BLaER1 (cell line): ENCODE measurements around the gene VMAC.
"Not testable (repeated sequence)": the region's sequence is repeated elsewhere in the genome, so short reads cannot be mapped to it uniquely, and the experiment has no call there.

ENCODE experiments used
- H3K27ac ChIP-seq: shearing (Covaris generic); formaldehyde crosslinking; 2 replicates; pipeline ENCODE4 v1.8.1; 2022
- H3K27me3 ChIP-seq: shearing (Covaris generic); formaldehyde crosslinking; 2 replicates; pipeline ENCODE4 v1.8.1; 2022
- H3K36me3 ChIP-seq: shearing (Covaris generic); formaldehyde crosslinking; 2 replicates; pipeline ENCODE4 v1.8.1; 2022
- H3K4me1 ChIP-seq: shearing (Covaris generic); formaldehyde crosslinking; 2 replicates; pipeline ENCODE4 v1.8.1; 2022
- H3K4me2 ChIP-seq: shearing (Covaris generic); formaldehyde crosslinking; 2 replicates; pipeline ENCODE4 v1.8.1; 2022
- H3K4me3 ChIP-seq: shearing (Covaris generic); formaldehyde crosslinking; 2 replicates; pipeline ENCODE4 v1.8.1; 2022
- H3K9ac ChIP-seq: shearing (Covaris generic); formaldehyde crosslinking; 2 replicates; pipeline ENCODE4 v1.8.1; 2022
- H3K9me3 ChIP-seq: shearing (Covaris generic); formaldehyde crosslinking; 2 replicates; pipeline ENCODE4 v1.8.1; 2022
- H4K20me1 ChIP-seq: shearing (Covaris generic); formaldehyde crosslinking; 2 replicates; pipeline ENCODE4 v1.8.1; 2022
- Cebpa-rat ChIP-seq: shearing (Covaris generic); IDR thresholded peaks from 2 replicates; pipeline ENCODE4 v1.8.1; 2022

Gene VMAC, protein sequence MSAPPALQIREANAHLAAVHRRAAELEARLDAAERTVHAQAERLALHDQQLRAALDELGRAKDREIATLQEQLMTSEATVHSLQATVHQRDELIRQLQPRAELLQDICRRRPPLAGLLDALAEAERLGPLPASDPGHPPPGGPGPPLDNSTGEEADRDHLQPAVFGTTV

DNA sequence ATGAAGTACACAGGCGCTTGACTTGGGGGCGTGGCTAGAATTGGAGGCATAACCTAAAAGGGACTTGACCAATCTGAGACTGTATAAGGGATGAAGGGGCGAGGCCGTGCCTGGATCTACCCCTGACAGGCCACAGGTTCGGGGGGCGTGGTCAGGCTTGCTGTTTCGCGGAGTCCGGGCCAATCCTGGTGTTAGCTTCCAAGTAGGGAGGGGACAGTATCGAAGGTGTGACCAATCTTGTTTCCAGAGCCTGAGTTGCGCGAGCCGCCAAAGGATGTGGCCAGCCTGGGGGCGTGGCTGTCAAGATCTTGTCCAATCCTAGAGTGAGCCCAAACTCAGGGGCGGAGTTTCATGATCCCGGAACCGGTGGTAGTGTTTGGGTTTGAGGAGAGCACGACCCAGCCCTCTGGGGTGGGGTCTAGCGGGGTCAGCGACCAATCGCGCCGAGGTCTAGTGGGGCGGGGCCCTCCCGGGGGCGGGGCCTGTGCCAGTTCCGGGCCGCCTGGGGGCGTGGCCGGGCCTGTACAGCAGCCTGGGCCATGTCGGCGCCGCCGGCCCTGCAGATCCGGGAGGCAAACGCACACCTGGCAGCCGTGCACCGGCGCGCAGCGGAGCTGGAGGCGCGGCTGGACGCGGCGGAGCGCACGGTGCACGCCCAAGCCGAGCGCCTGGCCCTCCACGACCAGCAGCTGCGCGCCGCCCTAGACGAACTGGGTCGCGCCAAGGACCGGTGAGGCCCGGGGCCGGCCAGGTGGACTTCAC lies at the start of gene VMAC:
Gene VMAC (plus strand): TSS at position 521 of the 762 bp plus-strand sequence. CDS start 19 bp downstream, at position 540.
- no peak for TF ChIP-seq Cebpa-rat
- Histone ChIP-seq H3K4me3 (peak within 1 kb of the TSS; percentile 88), H3K9me3 (no peaks in the 10 kb centered on the region), H3K9ac (peak within 1 kb of the TSS; percentile 98), H4K20me1 (peaks cover 35% of the 10 kb centered on the region), H3K36me3 (peaks cover 36% of the 10 kb centered on the region), H3K4me2 (peak within 1 kb of the TSS; percentile 95), H3K27me3 (no peaks in the 10 kb centered on the region), H3K27ac (peak within 1 kb of the TSS; percentile 96), H3K4me1 (peaks cover 28% of the 10 kb centered on the region)

DNA sequence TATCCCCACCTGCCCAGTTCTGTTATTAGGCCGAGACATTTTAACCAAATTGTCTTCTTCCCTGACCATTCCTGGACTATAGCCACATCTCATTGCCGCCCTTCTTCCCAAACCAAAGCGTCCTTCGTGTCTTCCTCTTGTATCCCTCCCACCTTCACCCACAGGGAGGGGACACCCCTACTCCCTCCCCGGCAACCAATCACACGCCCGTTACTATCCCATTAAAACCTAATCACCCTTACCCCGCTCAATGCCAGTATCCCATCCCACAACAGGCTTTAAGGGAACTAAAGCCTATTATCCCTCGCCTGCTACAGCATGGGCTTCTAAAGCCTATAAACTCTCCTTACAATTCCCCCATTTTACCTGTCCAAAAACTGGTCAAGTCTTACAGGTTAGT lies 49.5 kb upstream of the VMAC start:
- H3K27ac ChIP-seq, H4K20me1 ChIP-seq, H3K36me3 ChIP-seq, H3K4me2 ChIP-seq, H3K4me3 ChIP-seq, H3K27me3 ChIP-seq, H3K9ac ChIP-seq, H3K9me3 ChIP-seq: not testable (repeated sequence)
- H3K4me1 ChIP-seq = peaks cover 18% of the 10 kb centered on the region

DNA sequence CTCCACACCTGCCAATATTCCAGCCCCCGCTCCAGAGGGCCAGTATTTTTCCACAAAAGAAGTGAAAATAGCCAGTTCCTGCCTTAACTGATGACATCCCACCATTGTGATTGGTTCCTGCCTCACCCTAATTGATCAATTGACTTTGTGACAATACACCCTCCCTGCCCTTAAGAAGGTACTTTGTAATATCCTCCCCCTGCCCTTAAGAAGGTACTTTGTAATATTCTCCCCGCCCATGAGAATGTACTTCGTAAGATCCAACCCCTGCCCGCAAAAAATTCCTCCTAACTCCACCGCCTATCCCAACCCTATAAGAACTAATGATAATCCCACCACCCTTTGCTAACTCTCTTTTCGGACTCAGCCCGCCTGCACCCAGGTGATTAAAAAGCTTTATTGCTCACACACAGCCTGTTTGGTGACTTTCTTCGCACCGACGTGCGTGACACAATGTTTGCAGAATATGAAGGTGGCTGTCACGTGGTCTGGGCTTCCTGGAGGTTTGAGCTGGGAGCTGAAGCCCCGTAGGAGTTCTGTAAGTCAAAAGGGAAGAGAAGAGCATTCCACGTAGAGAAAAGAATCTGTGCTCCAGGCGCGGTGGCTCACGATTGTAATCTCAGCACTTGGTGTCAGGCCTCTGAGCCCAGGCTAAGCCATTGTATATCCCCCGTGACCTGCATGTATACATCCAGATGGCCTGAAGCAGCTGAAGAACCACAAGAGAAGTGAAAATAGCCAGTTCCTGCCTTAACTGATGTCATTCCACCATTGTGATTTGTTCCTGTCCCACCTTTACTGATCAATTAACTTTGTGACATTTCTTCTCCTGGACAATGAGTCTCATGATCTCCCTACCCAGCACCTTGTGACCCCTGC lies 47.2 kb upstream of the VMAC start:
- Histone ChIP-seq H3K4me2 (no peak overlapping the region), H4K20me1 (no peaks in the 10 kb centered on the region), H3K4me1 (peaks cover 6% of the 10 kb centered on the region; the same call in 1 of the 2 replicates), H3K27me3 (no peaks in the 10 kb centered on the region), H3K27ac (no peak overlapping the region), H3K36me3 (no peaks in the 10 kb centered on the region), H3K9me3 (no peaks in the 10 kb centered on the region), H3K4me3 (no peak overlapping the region), H3K9ac (no peak overlapping the region)
- TF ChIP-seq Cebpa-rat = no peak

DNA sequence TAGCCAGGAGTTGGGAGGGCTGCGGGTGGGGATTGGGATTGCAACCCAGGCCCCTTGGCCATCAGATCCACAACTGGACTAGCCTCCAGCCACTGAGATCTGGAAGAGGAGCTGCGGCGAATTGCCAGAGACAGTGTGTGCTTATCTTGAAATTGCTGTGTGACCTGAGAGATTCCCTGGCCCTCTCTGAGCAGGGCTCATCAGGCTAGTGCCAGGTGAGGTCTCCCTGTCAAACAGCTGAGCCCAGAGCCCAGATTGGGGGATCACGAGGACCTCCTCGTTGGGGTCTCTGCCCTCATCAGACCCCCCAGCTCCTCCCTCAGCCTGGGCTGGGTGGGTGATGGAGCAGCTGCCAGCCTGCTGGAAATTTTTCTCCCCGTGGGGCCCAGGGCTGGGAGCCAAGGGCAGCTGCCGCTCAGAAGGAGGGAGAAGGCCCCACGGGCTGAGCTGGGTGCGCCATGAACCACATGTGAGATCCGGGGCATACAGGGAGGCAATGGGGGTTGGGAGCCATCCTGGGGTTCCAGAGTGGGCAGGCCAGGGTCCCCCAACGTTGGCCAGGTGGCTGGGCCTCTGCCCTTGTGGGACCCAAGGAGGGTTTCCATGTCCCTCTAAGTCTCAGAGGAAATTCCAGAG lies 41.5 kb upstream of the VMAC start:
- Histone ChIP-seq H3K4me1 (peaks cover 8% of the 10 kb centered on the region), H3K9ac (no peak overlapping the region), H3K27me3 (no peaks in the 10 kb centered on the region), H3K36me3 (no peaks in the 10 kb centered on the region), H3K27ac (no peak overlapping the region), H3K4me3 (no peak overlapping the region), H3K4me2 (no peak overlapping the region), H4K20me1 (no peaks in the 10 kb centered on the region; the same call in 1 of the 2 replicates), H3K9me3 (no peaks in the 10 kb centered on the region)
- TF ChIP-seq Cebpa-rat = no peak

DNA sequence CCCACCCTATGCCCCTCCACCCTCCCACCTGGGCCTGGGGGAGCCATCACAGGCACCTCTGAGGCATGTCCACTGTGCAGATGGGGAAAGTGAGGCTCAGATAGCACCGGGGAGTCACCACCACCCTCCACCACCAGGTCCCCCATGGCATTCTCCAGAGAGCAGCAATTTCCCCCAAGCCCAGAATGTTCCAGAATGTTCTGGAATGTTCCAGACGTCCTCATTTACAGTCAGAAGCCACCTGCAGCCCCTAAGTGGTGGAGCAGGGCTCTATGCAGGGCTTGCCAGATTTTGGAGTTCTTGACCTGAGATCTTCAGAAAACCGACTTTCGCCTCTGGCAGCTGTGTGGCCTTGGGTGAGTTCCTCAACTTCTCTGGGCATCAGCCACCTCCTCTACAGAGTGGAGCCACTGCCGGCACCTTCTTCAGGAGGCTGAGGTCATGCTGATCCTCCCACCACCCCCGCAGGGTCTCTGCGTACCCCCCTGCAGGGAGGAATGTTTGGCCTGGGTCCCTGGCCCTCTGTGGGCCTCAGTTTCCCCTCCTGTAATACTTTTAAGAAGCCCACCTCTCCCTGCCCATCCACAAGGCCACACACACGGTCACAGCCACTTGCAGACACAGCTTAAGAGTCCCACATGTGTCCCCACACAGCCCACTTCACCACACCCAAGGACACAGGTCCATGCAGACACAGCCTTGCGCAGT lies 40.5 kb upstream of the VMAC start:
- no peaks in the 10 kb centered on the region for H3K27me3 ChIP-seq
- H3K4me1 ChIP-seq = peaks cover 8% of the 10 kb centered on the region
- H3K36me3 ChIP-seq = no peaks in the 10 kb centered on the region
- H4K20me1 ChIP-seq = no peaks in the 10 kb centered on the region; the same call in 1 of the 2 replicates
- no peak overlapping the region for H3K4me3 ChIP-seq
- H3K27ac ChIP-seq = no peak overlapping the region
- no peak overlapping the region for H3K4me2 ChIP-seq
- no peaks in the 10 kb centered on the region for H3K9me3 ChIP-seq
- no peak overlapping the region for H3K9ac ChIP-seq
- TF ChIP-seq Cebpa-rat = no peak

DNA sequence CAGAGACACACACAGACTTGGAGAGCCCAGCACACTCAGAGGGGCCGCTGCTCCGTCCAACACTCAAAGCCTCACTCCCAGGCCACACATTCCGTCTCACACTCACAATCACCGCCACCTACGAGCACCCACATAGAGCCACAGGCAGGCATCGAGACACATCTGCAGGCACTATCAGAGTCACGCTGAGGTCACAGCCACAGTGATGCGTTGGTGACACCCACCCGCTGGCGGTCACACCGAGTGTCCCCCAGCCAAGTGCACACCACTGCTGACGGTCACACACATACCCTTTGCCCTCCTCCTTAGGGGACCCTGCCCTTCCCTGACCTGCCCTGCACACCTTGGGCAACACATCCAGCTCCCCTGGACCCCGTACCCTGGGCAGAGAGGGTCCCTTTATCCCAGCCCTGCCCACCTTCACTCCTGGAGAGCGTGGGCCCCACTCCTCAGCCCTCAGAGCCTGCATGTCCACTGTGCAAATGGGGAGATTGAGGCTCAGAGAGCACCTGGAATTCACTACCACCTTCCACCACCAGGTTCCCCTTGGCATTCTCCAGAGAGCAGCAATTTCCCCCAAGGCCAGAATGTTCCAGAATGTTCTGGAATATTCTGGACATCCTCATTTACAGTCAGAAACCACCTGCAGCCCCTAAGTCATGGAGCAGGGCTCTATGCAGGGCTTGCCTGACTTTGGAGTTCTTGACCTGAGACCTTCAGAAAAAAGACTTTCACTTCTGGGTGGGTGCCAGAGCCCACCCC lies 39.8 kb upstream of the VMAC start:
- 0 out of 2 replicates have a peak overlapping the region, but pooled peaks have one; percentile 24 for H3K4me2 ChIP-seq
- H3K9ac ChIP-seq = no peak overlapping the region
- no peak overlapping the region for H3K4me3 ChIP-seq
- H3K27me3 ChIP-seq = no peaks in the 10 kb centered on the region
- H3K9me3 ChIP-seq = no peaks in the 10 kb centered on the region
- peaks cover 8% of the 10 kb centered on the region for H3K4me1 ChIP-seq
- no peaks in the 10 kb centered on the region; the same call in 1 of the 2 replicates for H4K20me1 ChIP-seq
- TF ChIP-seq Cebpa-rat = no peak
- no peak overlapping the region for H3K27ac ChIP-seq
- no peaks in the 10 kb centered on the region for H3K36me3 ChIP-seq

DNA sequence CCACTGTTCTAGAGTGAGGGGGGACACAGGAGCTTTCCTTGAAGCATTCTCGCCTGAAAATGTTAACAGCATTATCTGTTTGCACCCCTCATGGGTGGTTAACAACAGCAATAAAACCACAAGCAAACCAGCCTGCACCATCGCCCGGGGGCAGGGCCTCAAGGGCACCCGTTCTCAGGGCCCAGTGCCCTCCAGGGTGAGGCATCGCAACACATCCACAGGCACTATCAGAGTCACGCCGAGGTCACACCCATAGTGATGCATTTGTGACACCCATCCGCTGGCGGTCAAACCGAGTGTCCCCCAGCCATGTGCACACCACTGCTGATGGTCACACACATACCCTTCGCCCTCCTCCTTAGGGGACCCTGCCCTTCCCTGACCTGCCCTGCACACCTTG lies 38.9 kb upstream of the VMAC start:
- Histone ChIP-seq H3K9me3 (no peaks in the 10 kb centered on the region), H3K9ac (no peak overlapping the region), H3K27me3 (no peaks in the 10 kb centered on the region), H3K4me3 (no peak overlapping the region), H4K20me1 (no peaks in the 10 kb centered on the region; the same call in 1 of the 2 replicates), H3K4me2 (0 out of 2 replicates have a peak overlapping the region, but pooled peaks have one; percentile 24), H3K27ac (no peak overlapping the region), H3K4me1 (peaks cover 8% of the 10 kb centered on the region), H3K36me3 (no peaks in the 10 kb centered on the region)
- no peak for TF ChIP-seq Cebpa-rat

DNA sequence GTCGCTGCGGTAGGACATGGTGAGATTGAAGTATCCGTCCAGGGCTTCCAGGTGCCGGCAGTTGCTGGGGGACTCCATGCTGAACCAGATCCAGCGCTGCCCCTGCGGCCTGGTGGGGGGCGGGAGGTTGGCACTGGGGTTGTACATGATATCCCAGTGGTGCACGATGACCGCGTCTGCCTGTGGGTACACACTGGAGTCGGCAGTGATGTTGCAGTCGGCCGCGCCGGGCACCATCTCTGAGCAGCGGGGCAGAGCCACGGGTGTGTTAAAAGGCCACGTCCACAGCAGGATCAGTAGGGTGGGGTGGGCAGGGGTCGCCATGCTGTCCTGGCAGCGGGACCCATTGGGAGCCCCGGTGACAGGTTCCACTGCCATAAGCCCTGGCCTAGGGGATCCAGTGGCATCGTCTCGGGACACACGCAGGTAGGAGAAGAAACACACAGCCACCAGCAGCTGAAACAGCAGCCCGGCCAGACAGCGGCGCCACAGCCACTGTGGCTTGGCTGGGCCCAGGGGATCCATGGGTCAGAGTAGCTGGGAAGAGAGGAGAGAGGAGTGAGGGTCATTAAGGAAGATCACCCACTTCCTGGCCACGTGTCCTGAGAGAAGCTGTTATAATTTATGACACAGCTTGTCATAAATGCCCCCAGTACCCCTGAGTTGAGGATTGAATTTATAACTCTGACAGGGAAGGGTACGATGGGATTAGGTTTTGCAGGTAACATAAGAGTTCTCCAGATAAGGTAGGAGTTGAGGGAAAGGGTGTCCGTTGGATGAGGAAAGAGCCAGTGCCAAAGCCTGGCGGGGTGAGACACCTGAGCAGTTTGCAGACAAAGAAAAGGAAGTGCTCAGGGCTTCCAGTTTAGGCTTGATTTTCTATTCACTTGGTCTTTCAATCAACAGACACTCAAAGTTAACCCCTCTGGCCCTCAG lies 37.2 kb upstream of the VMAC start:
- H3K36me3 ChIP-seq = no peaks in the 10 kb centered on the region
- no peaks in the 10 kb centered on the region for H3K9me3 ChIP-seq
- peaks cover 8% of the 10 kb centered on the region for H3K4me1 ChIP-seq

More for the DNA sequence above, 37.2 kb upstream of the VMAC start:
- no peak for TF ChIP-seq Cebpa-rat
- Histone ChIP-seq H3K4me2 (no peak overlapping the region), H4K20me1 (no peaks in the 10 kb centered on the region; the same call in 1 of the 2 replicates), H3K27ac (no peak overlapping the region), H3K9ac (no peak overlapping the region), H3K4me3 (no peak overlapping the region), H3K27me3 (no peaks in the 10 kb centered on the region)
